ENCODE data around the gene KCNQ1.

GRCh38 chr11:2663915-2664314, 219.1 kb downstream of the KCNQ1 start:
- no peak for TF ChIP-seq POLR2A (IDR thresholded peaks at IDR 0.05)
- TF ChIP-seq, protein P1, sequence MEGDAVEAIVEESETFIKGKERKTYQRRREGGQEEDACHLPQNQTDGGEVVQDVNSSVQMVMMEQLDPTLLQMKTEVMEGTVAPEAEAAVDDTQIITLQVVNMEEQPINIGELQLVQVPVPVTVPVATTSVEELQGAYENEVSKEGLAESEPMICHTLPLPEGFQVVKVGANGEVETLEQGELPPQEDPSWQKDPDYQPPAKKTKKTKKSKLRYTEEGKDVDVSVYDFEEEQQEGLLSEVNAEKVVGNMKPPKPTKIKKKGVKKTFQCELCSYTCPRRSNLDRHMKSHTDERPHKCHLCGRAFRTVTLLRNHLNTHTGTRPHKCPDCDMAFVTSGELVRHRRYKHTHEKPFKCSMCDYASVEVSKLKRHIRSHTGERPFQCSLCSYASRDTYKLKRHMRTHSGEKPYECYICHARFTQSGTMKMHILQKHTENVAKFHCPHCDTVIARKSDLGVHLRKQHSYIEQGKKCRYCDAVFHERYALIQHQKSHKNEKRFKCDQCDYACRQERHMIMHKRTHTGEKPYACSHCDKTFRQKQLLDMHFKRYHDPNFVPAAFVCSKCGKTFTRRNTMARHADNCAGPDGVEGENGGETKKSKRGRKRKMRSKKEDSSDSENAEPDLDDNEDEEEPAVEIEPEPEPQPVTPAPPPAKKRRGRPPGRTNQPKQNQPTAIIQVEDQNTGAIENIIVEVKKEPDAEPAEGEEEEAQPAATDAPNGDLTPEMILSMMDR (IDR thresholded peaks at IDR 0.05) = no peak
- no peak for TF ChIP-seq POLR2AphosphoS5 (IDR thresholded peaks at IDR 0.05)

Data from sigmoid colon (tissue), 4 donors.